ENCODE results near the gene SEBOX.

DNA sequence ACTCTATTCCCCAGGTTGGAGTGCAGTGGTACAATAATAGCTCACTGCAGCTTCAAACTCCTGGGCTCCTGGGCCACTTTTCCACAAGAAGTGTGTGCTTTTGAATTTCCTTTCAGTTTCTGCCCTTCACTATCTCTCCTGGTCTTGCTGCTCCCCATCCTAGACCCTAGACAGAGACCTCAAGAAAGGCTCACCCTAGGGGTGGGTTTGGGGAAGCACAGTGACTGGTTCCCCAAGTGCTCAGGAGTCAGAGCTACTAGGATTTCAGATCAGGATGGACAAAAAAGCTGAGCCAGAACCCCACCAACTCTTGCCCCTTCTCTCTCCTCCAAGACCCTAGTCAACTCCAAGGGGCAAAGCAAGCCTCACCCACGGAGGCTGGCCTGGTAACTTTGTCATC is 1.6 kb upstream of the SEBOX start:
- TF ChIP-seq POLR2AphosphoS5 (IDR thresholded peaks at IDR 0.05; ENCODE audit: low read depth, low read length): no peak
- TF ChIP-seq, protein P1, sequence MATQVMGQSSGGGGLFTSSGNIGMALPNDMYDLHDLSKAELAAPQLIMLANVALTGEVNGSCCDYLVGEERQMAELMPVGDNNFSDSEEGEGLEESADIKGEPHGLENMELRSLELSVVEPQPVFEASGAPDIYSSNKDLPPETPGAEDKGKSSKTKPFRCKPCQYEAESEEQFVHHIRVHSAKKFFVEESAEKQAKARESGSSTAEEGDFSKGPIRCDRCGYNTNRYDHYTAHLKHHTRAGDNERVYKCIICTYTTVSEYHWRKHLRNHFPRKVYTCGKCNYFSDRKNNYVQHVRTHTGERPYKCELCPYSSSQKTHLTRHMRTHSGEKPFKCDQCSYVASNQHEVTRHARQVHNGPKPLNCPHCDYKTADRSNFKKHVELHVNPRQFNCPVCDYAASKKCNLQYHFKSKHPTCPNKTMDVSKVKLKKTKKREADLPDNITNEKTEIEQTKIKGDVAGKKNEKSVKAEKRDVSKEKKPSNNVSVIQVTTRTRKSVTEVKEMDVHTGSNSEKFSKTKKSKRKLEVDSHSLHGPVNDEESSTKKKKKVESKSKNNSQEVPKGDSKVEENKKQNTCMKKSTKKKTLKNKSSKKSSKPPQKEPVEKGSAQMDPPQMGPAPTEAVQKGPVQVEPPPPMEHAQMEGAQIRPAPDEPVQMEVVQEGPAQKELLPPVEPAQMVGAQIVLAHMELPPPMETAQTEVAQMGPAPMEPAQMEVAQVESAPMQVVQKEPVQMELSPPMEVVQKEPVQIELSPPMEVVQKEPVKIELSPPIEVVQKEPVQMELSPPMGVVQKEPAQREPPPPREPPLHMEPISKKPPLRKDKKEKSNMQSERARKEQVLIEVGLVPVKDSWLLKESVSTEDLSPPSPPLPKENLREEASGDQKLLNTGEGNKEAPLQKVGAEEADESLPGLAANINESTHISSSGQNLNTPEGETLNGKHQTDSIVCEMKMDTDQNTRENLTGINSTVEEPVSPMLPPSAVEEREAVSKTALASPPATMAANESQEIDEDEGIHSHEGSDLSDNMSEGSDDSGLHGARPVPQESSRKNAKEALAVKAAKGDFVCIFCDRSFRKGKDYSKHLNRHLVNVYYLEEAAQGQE (IDR thresholded peaks at IDR 0.05; ENCODE audit: insufficient read depth in 1 of 2, low read depth in 2 of 2, low read length in 2 of 2): no peak
- no peak for TF ChIP-seq SIN3A (IDR thresholded peaks at IDR 0.05; ENCODE audit: borderline replicate concordance, insufficient read depth, low read length)

Data from PFSK-1 (cell line).